Colonic mucosa (tissue), 4 donors: Measurements from ENCODE around the gene MT1H. TPM values are rescaled to one million over a fixed set of nuclear protein-coding genes. Genes with fewer than 3 reads are reported as not detected.

Source experiments
- DNase-seq: peaks from one replicate; pipeline ENCODE4 v3.0.0-alpha.2; 2020
- H3K27ac ChIP-seq: fragments of 200-600 bp; one replicate; pipeline ENCODE4 v1.8.0; 2021
- H3K27me3 ChIP-seq: fragments of 200-600 bp; one replicate; pipeline ENCODE4 v1.8.0; 2021
- H3K36me3 ChIP-seq: fragments of 200-600 bp; one replicate; pipeline ENCODE4 v1.8.0; 2021
- H3K4me1 ChIP-seq: fragments of 200-600 bp; one replicate; pipeline ENCODE4 v1.8.0; 2021; ENCODE audit warnings: mild to moderate bottlenecking
- H3K4me3 ChIP-seq: fragments of 200-600 bp; one replicate; pipeline ENCODE4 v1.8.0; 2021
- H3K9ac ChIP-seq, 2 donors: one replicate each; pipeline ENCODE4 v1.7.0; 2013; ENCODE audit warnings: control low read depth in 2 of 2, low read depth in 2 of 2, low read length in 2 of 2
- H3K9me3 ChIP-seq: fragments of 200-600 bp; one replicate; pipeline ENCODE4 v1.8.0; 2021
- intact Hi-C: fragments of 100-400 bp; cut with DNase I; formaldehyde crosslinking; loops from one replicate; pipeline ENCODE4 v1.14.1; 2022
- total RNA-seq, 2 donors: library from RNA; stranded (reverse); fragmentation: NEBNext Ultra II Directional in 1 of 2; extraction: Animal tissue kit (Norgen Biotek cat#: 25700) in 1 of 2; gene quantifications; one replicate each; pipeline ENCODE4 v1.2.1, GENCODE V29; 2021
- TF ChIP-seq, protein P1 (sequence below): fragments of 200-600 bp; IDR thresholded peaks from one replicate; pipeline ENCODE4 v1.8.0; 2022; ENCODE audit warnings: antibody characterized with exemption, mild to moderate bottlenecking
- donor health status: healthy.
- donor health status: DM: no; HTN: no; CAD: no.
- donor health status: DM: no; HTN: no; CAD: no.

Gene MT1H
- total RNA-seq, 2 donors from 2014 or later, result 43.8 to 180 TPM

DNA sequence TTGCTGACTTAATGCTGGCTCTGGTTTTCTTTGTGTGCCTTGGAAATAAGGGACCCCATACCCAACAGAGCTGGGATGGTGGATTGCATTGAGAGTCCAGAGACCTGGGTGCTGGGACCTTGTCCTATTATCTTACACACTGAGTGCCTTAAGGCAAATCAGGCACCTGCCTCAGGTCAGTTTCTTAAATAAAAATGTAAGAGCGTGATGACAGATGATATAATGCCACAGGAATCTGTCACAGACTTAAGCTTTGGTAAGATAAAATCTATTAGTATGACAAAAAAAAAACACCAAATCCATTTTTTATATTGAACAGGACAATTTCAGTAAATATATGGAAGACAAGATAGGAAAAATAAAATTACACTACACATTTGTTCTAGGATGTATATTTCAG is 29.5 kb upstream of the MT1H start:
- Histone ChIP-seq H3K9ac (no peak overlapping the region), H3K4me3 (no peak overlapping the region), H3K27ac (no peak overlapping the region), H3K4me1 (no peaks in the 10 kb centered on the region), H3K9me3 (no peaks in the 10 kb centered on the region), H3K27me3 (peaks cover 7% of the 10 kb centered on the region), H3K36me3 (no peaks in the 10 kb centered on the region)
- TF ChIP-seq, protein P1, sequence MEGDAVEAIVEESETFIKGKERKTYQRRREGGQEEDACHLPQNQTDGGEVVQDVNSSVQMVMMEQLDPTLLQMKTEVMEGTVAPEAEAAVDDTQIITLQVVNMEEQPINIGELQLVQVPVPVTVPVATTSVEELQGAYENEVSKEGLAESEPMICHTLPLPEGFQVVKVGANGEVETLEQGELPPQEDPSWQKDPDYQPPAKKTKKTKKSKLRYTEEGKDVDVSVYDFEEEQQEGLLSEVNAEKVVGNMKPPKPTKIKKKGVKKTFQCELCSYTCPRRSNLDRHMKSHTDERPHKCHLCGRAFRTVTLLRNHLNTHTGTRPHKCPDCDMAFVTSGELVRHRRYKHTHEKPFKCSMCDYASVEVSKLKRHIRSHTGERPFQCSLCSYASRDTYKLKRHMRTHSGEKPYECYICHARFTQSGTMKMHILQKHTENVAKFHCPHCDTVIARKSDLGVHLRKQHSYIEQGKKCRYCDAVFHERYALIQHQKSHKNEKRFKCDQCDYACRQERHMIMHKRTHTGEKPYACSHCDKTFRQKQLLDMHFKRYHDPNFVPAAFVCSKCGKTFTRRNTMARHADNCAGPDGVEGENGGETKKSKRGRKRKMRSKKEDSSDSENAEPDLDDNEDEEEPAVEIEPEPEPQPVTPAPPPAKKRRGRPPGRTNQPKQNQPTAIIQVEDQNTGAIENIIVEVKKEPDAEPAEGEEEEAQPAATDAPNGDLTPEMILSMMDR, result no peak
- DNase-seq, result no peak
- intact Hi-C loops, result no loop called here

DNA sequence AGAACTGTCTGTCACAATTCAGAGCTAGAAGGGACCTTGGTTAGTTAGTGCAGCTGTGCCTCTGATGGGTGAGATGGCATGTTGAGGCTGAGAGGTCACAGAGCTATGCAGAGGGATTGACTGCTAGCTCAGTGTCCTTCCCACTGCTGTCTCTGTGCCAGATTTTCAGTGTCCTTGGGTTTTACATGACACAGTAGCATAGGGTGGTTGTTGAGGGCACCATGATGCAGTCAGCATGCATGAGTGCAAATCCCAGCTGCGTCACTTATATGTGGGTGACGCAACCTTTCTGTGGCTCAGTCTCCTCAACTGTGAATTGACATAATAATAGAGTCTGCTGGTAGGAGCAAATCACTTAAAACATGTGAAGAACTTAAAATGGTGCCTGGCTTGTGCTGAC is 28.4 kb upstream of the MT1H start:
- Histone ChIP-seq H3K27me3 (peaks cover 5% of the 10 kb centered on the region), H3K27ac (no peak overlapping the region), H3K4me1 (no peaks in the 10 kb centered on the region), H3K9ac (no peak overlapping the region), H3K9me3 (no peaks in the 10 kb centered on the region), H3K4me3 (no peak overlapping the region), H3K36me3 (no peaks in the 10 kb centered on the region)
- TF ChIP-seq, protein P1, result no peak
- DNase-seq, result no peak
- intact Hi-C loops, result no loop called here

DNA sequence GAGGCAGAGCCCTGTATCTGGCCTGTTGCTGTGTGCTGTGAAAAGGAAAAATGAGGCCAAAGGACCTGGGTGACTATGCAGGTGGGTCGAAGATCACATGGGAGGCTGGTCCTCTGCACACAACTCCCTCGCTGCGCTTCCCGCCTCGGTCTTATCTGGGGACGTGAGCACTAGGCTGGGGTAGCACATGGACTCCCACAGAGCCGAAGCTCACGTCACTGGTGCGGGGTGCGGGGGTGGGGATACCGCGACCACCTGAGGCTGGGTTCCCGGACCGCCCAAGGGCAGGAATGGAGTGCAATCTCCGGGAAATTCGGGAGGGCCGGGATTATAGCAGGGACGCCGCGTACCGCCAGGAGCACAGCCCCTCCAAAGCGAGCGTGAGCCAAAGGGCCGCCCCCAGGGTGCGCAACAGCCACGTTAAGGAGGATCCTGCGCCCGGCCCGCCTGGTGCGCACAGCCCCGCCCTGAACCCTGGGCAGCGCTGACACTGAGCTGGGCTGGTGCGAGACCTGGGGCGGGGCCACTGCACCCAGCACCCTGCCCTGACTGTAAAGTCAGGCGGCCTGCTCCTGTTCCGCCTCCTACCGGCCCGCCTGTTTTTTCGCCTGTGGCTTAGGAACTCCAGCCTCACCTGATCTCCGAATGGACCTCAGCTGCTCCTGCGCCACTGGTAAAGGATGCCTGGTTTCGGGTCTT is 26.4 kb upstream of the MT1H start:
- TF ChIP-seq, protein P1, result no peak
- no peak overlapping the region for H3K27ac ChIP-seq
- H3K9me3 ChIP-seq, result no peaks in the 10 kb centered on the region
- peak overlapping the region; percentile 44 to 48 for H3K9ac ChIP-seq
- H3K4me1 ChIP-seq, result no peaks in the 10 kb centered on the region
- DNase-seq, result peak; percentile 90
- H3K27me3 ChIP-seq, result no peaks in the 10 kb centered on the region
- no peaks in the 10 kb centered on the region for H3K36me3 ChIP-seq
- H3K4me3 ChIP-seq, result peak overlapping the region; percentile 19
- intact Hi-C loops, result no loop called here

GRCh38 chr16:56643833-56644232 is 25.8 kb upstream of the MT1H start:
- intact Hi-C loops, result no loop called here
- no peak overlapping the region for H3K27ac ChIP-seq
- peak overlapping the region in 1 of 2 donors; percentile 44 for H3K9ac ChIP-seq

DNA sequence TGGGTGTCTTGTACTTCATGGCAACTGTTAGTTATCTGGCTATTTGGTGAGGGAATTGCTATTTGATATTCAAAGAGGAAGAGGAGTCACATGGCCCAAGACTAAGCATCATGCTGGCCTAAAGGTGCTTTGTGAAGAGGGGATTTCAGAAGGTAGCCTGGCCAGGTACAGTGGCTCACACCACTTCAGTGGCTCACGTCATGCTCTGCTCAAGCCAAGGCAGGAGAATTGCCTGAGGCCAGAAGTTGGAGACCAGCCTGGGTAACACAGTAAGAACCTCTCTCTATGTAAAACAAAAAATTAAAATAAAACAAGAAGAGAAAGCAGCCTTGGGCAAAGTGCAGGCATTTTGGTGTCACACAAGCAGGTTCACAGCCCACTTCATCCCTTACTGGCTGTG is 24.3 kb upstream of the MT1H start:
- H3K36me3 ChIP-seq, result no peaks in the 10 kb centered on the region
- no peaks in the 10 kb centered on the region for H3K27me3 ChIP-seq
- no peaks in the 10 kb centered on the region for H3K4me1 ChIP-seq
- no peak overlapping the region for H3K27ac ChIP-seq
- TF ChIP-seq, protein P1, result no peak
- no peak for DNase-seq
- no peak overlapping the region for H3K9ac ChIP-seq
- no peak overlapping the region for H3K4me3 ChIP-seq
- H3K9me3 ChIP-seq, result no peaks in the 10 kb centered on the region
- intact Hi-C loops, result no loop called here

More at GRCh38 chr16:56643833-56644232, 25.8 kb upstream of the MT1H start:
- H3K9me3 ChIP-seq, result no peaks in the 10 kb centered on the region
- no peaks in the 10 kb centered on the region for H3K27me3 ChIP-seq
- H3K4me1 ChIP-seq, result no peaks in the 10 kb centered on the region
- TF ChIP-seq, protein P1, result no peak
- no peaks in the 10 kb centered on the region for H3K36me3 ChIP-seq
- no peak for DNase-seq
- H3K4me3 ChIP-seq, result peak overlapping the region; percentile 19
